Upper lobe of right lung (tissue), 1 donor: ENCODE results near the gene SLC34A2. TPM values are rescaled to one million over a fixed set of nuclear protein-coding genes. Genes with fewer than 3 reads are reported as not detected.
"Not testable (repeated sequence)": the region's sequence is repeated elsewhere in the genome, so short reads cannot be mapped to it uniquely, and the experiment has no call there.

Experiments used
- ATAC-seq: fragments of 200-7000 bp; cut with Tn5 transposase; one replicate; pipeline ENCODE4 v1.9.1; 2020; ENCODE audit warnings: mild to moderate bottlenecking, moderate library complexity
- DNase-seq: peaks from one replicate; pipeline ENCODE4 v3.0.0-alpha.2; 2020
- H3K27ac ChIP-seq: fragments of 200-600 bp; one replicate; pipeline ENCODE4 v1.8.0; 2022
- H3K27me3 ChIP-seq: fragments of 200-600 bp; one replicate; pipeline ENCODE4 v1.8.0; 2022; ENCODE audit warnings: mild to moderate bottlenecking
- H3K36me3 ChIP-seq: fragments of 200-600 bp; one replicate; pipeline ENCODE4 v1.8.0; 2022
- H3K4me1 ChIP-seq: fragments of 200-600 bp; one replicate; pipeline ENCODE4 v1.8.0; 2022
- H3K4me3 ChIP-seq: fragments of 200-600 bp; one replicate; pipeline ENCODE4 v1.8.0; 2022; ENCODE audit warnings: mild to moderate bottlenecking
- H3K9me3 ChIP-seq: fragments of 200-600 bp; one replicate; pipeline ENCODE4 v1.8.0; 2022
- CTCF ChIP-seq: fragments of 200-600 bp; IDR thresholded peaks from one replicate; pipeline ENCODE4 v1.8.0; 2022; ENCODE audit warnings: antibody characterized with exemption
- intact Hi-C: fragments of 100-400 bp; cut with DNase I; formaldehyde crosslinking; loops from one replicate; pipeline ENCODE4 v1.11.0; 2022
- long read RNA-seq: library from polyadenylated mRNA; unstranded; transcript quantifications from one replicate; pipeline ENCODE4 v2.0.0, GENCODE V29; 2021
- total RNA-seq: library from RNA; stranded (reverse); fragmentation: NEBNext Ultra II Directional; extraction: Animal tissue kit (Norgen Biotek cat#: 25700); gene quantifications from one replicate; pipeline ENCODE4 v1.2.1, GENCODE V29; 2021
- donor health status: DM: no; HTN: yes; CAD: no; lungs with severe emphysema.

Gene SLC34A2, protein sequence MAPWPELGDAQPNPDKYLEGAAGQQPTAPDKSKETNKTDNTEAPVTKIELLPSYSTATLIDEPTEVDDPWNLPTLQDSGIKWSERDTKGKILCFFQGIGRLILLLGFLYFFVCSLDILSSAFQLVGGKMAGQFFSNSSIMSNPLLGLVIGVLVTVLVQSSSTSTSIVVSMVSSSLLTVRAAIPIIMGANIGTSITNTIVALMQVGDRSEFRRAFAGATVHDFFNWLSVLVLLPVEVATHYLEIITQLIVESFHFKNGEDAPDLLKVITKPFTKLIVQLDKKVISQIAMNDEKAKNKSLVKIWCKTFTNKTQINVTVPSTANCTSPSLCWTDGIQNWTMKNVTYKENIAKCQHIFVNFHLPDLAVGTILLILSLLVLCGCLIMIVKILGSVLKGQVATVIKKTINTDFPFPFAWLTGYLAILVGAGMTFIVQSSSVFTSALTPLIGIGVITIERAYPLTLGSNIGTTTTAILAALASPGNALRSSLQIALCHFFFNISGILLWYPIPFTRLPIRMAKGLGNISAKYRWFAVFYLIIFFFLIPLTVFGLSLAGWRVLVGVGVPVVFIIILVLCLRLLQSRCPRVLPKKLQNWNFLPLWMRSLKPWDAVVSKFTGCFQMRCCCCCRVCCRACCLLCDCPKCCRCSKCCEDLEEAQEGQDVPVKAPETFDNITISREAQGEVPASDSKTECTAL
- total RNA-seq = 2,903 TPM
- long read RNA-seq, full-length matches to known transcripts = 611 of 1,526 reads
- long read RNA-seq, partial matches to known transcripts = 856 of 1,526 reads
- long read RNA-seq, other reads (novel, unspliced or antisense) = 59 of 1,526 reads

DNA sequence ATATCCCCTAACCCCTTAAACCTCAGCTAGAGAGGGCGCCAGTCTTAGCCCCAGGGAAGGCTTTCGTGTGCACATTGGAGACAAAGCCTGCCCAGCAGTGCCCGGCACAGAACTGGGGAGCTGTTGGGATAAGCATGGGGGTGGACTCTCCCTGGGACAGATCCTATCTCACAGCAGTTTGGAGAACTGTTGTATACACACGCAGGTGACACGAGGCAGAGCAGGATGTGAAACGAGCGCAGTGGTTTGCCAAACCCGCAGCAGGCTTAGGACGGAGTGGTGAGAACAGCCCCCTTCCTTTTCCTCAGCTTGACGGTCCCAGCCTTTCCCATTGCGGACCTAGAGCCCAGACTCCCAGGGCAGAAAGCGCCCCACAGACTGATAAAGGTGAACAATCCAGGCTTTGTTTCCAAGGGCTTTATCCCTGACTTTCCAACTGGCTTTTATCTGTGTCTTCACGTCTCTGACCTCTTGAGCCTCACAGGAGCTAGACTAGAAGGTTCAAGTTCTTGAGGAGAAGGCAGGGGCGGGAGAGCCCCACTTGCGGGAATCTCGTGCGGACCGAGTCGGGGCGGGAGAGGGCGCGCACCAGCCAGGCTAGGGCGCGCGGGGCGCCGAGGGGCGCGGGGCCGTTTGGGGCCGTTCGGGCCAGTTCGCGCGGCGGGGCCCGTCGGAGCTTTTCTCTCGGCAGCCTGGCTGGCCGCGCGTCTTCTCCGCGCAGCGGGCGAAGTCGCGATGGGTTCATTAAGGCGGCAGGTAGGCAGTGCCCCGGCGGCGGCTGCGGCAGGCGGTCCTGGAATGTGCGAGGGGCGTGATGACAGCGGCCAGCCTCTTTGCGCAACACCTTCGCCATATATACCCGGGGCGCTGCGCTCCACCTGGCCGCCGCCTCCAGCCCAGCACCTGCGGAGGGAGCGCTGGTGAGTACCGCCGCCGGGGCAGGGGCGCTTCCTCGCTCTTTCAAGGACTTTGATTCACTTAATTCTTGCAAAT is at the start of gene SLC34A2:
Gene SLC34A2, plus strand, starts transcription at position 881 of the 993 bp plus-strand sequence. CDS start 6,650 bp downstream, outside the sequence.
- peak; percentile 93 for DNase-seq
- ATAC-seq = peak; percentile 83
- peak within 1 kb of the TSS; percentile 89 for H3K27ac ChIP-seq
- H3K4me3 ChIP-seq = peak within 1 kb of the TSS; percentile 52
- no peak for TF ChIP-seq CTCF
- peaks cover 3% of the 10 kb centered on the region for H3K4me1 ChIP-seq
- intact Hi-C loops = no loop called here
- H3K36me3 ChIP-seq = no peaks in the 10 kb centered on the region
- H3K27me3 ChIP-seq = peaks cover 26% of the 10 kb centered on the region
- no peaks in the 10 kb centered on the region for H3K9me3 ChIP-seq

- Histone ChIP-seq H3K4me3 (no peak overlapping the region), H3K36me3 (no peaks in the 10 kb centered on the region), H3K27me3 (no peaks in the 10 kb centered on the region), H3K27ac (no peak overlapping the region), H3K9me3 (no peaks in the 10 kb centered on the region), H3K4me1 (no peaks in the 10 kb centered on the region)
- ATAC-seq (peak; percentile 72), DNase-seq (no peak)
- intact Hi-C loops = no loop called here
- TF ChIP-seq CTCF = no peak
Observed at GRCh38 chr4:25608644-25609043, 47.0 kb upstream of the SLC34A2 start.

DNA sequence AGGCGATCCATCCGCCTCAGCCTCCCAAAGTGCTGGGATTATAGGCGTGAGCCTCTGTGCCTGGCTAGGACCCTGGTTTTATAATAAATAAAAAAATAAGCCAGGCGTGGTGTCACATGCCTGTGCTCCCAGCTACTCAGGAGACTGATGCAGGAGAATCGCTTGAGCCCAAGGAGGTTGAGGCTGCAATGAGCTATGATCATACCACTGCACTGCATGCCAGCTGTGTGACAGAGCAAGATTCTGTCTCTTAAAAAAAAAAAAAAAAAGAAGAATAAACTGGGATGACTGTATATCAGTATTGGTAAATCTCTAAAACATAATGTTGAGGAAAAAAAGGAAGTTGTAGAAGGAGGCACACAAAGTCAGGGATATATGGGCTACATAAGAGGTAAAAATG is 45.7 kb upstream of the SLC34A2 start:
- no peaks in the 10 kb centered on the region for H3K9me3 ChIP-seq
- H3K4me3 ChIP-seq = no peak overlapping the region
- intact Hi-C loops = no loop called here
- DNase-seq (no peak), ATAC-seq (no peak)
- H3K27ac ChIP-seq = no peak overlapping the region
- no peak for TF ChIP-seq CTCF
- no peaks in the 10 kb centered on the region for H3K27me3 ChIP-seq
- no peaks in the 10 kb centered on the region for H3K36me3 ChIP-seq
- no peaks in the 10 kb centered on the region for H3K4me1 ChIP-seq

- intact Hi-C loops, H3K4me3 ChIP-seq, DNase-seq, ATAC-seq, H3K9me3 ChIP-seq, H3K27ac ChIP-seq, H3K27me3 ChIP-seq, H3K36me3 ChIP-seq, H3K4me1 ChIP-seq: not testable (repeated sequence)
Observed at GRCh38 chr4:25613613-25614012, 42.0 kb upstream of the SLC34A2 start.

- ATAC-seq (no peak), DNase-seq (no peak)
- Histone ChIP-seq H3K4me1 (no peaks in the 10 kb centered on the region), H3K36me3 (no peaks in the 10 kb centered on the region), H3K27ac (no peak overlapping the region), H3K9me3 (no peaks in the 10 kb centered on the region), H3K4me3 (no peak overlapping the region), H3K27me3 (no peaks in the 10 kb centered on the region)
- intact Hi-C loops = no loop called here
- no peak for TF ChIP-seq CTCF
Observed at GRCh38 chr4:25614807-25615206, 40.8 kb upstream of the SLC34A2 start.
